PC-9 (cell line): ENCODE results near the gene COPG1.

Experiments
- EZH2 ChIP-seq: fragments of 200-600 bp; sonication (generic); IDR thresholded peaks from 2 replicates; pipeline ENCODE4 v1.8.0; 2017; ENCODE audit warnings: antibody characterized with exemption, low read depth
- TF ChIP-seq, protein P1 (sequence below): fragments of 200-600 bp; sonication (generic); conservative IDR thresholded peaks from 2 replicates; pipeline ENCODE4 v1.6.1; 2017; ENCODE audit warnings: mixed run types, antibody characterized with exemption, mild to moderate bottlenecking, moderate library complexity

DNA sequence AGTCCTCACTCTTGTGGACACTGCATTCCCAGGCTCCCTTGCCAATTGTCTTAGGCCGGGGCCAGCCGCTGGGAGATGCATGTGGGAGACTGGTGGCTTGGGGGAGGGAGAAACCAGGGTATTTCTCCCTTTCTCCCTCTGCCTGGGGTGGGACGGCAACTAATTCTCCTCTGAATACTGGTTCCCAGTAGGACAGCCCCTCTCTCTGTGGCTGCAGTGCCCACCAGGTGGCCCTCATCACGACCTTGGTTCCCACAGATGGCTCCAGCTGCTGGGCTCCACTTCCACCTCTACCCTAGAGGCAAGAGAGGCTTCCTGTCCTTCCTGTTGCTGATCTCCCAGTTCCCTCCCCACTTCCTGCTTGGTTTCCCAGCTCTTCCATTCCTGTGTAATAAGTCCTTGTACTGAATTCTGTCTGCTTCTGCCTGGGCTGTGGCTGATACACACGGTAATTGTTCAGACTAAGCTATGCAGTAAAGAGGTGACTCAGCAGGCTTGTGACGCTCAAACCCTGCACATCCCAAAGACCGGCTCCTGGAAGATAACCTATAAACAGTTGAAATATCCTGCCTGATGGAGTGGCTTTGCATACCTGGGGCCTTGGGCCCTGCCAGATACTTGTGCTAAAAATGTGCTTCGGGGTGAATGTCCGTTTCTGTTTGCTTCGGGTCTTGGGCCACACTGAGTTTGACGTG is 20.4 kb upstream of the COPG1 start:
- TF ChIP-seq, protein P1, sequence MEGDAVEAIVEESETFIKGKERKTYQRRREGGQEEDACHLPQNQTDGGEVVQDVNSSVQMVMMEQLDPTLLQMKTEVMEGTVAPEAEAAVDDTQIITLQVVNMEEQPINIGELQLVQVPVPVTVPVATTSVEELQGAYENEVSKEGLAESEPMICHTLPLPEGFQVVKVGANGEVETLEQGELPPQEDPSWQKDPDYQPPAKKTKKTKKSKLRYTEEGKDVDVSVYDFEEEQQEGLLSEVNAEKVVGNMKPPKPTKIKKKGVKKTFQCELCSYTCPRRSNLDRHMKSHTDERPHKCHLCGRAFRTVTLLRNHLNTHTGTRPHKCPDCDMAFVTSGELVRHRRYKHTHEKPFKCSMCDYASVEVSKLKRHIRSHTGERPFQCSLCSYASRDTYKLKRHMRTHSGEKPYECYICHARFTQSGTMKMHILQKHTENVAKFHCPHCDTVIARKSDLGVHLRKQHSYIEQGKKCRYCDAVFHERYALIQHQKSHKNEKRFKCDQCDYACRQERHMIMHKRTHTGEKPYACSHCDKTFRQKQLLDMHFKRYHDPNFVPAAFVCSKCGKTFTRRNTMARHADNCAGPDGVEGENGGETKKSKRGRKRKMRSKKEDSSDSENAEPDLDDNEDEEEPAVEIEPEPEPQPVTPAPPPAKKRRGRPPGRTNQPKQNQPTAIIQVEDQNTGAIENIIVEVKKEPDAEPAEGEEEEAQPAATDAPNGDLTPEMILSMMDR, result no peak
- TF ChIP-seq EZH2, result no peak
